H9 (cell line): Measurements from ENCODE around the gene LINGO4. TPM values are rescaled to one million over a fixed set of nuclear protein-coding genes. Genes with fewer than 3 reads are reported as not detected.

ENCODE experiments used
- DNase-seq: peaks from one replicate; pipeline ENCODE4 v3.0.0-alpha.2; 2017
- H2AFZ ChIP-seq: one replicate; pipeline ENCODE4 v1.6.1; 2013; ENCODE audit warnings: mild to moderate bottlenecking, low read length, control low read depth, moderate library complexity
- H2AK5ac ChIP-seq: 2 replicates; pipeline ENCODE4 v1.6.1; 2013; ENCODE audit warnings: low read length, control low read depth, mixed read lengths; ENCODE audit not compliant: insufficient read length
- H2BK120ac ChIP-seq: one replicate; pipeline ENCODE4 v1.6.1; 2013; ENCODE audit warnings: low read depth, mild to moderate bottlenecking, low read length, control low read depth, inconsistent platforms; ENCODE audit not compliant: poor library complexity, severe bottlenecking
- H2BK12ac ChIP-seq: 2 replicates; pipeline ENCODE4 v1.6.1; 2013; ENCODE audit warnings: low read length, control low read depth, mixed read lengths, low read depth; ENCODE audit not compliant: insufficient read length
- H2BK15ac ChIP-seq: 2 replicates; pipeline ENCODE4 v1.6.1; 2013; ENCODE audit warnings: low read depth, low read length, control low read depth
- H2BK20ac ChIP-seq: one replicate; pipeline ENCODE4 v1.6.1; 2013; ENCODE audit warnings: low read depth, mild to moderate bottlenecking, low read length, control low read depth, inconsistent platforms; ENCODE audit not compliant: poor library complexity, severe bottlenecking
- H2BK5ac ChIP-seq: 2 replicates; pipeline ENCODE4 v1.6.1; 2013; ENCODE audit warnings: low read length, control low read depth, mixed read lengths; ENCODE audit not compliant: insufficient read length
- H3K14ac ChIP-seq: 2 replicates; pipeline ENCODE4 v1.6.1; 2013; ENCODE audit warnings: low read length, control low read depth; ENCODE audit not compliant: insufficient read depth
- H3K18ac ChIP-seq: 2 replicates; pipeline ENCODE4 v1.6.1; 2013; ENCODE audit warnings: low read depth, mild to moderate bottlenecking, mixed read lengths, low read length, control low read depth; ENCODE audit not compliant: insufficient read length
- H3K23ac ChIP-seq: 2 replicates; pipeline ENCODE4 v1.6.1; 2013; ENCODE audit warnings: low read length, control low read depth, mixed read lengths, low read depth; ENCODE audit not compliant: insufficient read length
- H3K23me2 ChIP-seq: 2 replicates; pipeline ENCODE4 v1.6.1; 2013; ENCODE audit warnings: low read depth, mild to moderate bottlenecking, mixed read lengths, low read length, control low read depth; ENCODE audit not compliant: insufficient read length, poor library complexity, severe bottlenecking
- H3K27ac ChIP-seq: 2 replicates; pipeline ENCODE4 v1.5.1; 2013; ENCODE audit warnings: low read length, control low read depth, mixed read lengths, low read depth; ENCODE audit not compliant: insufficient read length
- H3K27me3 ChIP-seq: 2 replicates; pipeline ENCODE4 v1.6.1; 2013; ENCODE audit warnings: low read length, control low read depth, inconsistent platforms; ENCODE audit not compliant: insufficient read depth
- H3K4ac ChIP-seq: 2 replicates; pipeline ENCODE4 v1.6.1; 2013; ENCODE audit warnings: low read depth, mild to moderate bottlenecking, control low read depth, inconsistent platforms, low read length, moderate library complexity
- H3K4me1 ChIP-seq: 2 replicates; pipeline ENCODE4 v1.6.1; 2013; ENCODE audit warnings: low read length, control low read depth, inconsistent platforms; ENCODE audit not compliant: insufficient read depth
- H3K4me2 ChIP-seq: 2 replicates; pipeline ENCODE4 v1.6.1; 2013; ENCODE audit warnings: low read length, control low read depth, mixed read lengths; ENCODE audit not compliant: insufficient read length, insufficient read depth
- H3K56ac ChIP-seq: 2 replicates; pipeline ENCODE4 v1.6.1; 2013; ENCODE audit warnings: low read depth, mild to moderate bottlenecking, mixed read lengths, low read length, control low read depth; ENCODE audit not compliant: insufficient read length
- H3K79me1 ChIP-seq: 2 replicates; pipeline ENCODE4 v1.6.1; 2013; ENCODE audit warnings: low read depth, mild to moderate bottlenecking, moderate library complexity, low read length, control low read depth, inconsistent platforms; ENCODE audit not compliant: insufficient read depth, poor library complexity, severe bottlenecking
- H3K79me2 ChIP-seq: 2 replicates; pipeline ENCODE4 v1.6.1; 2013; ENCODE audit warnings: low read length, control low read depth, inconsistent platforms; ENCODE audit not compliant: insufficient read depth
- H3K9ac ChIP-seq: 2 replicates; pipeline ENCODE4 v1.6.1; 2013; ENCODE audit warnings: low read length, control low read depth, mixed read lengths; ENCODE audit not compliant: insufficient read length; ENCODE audit errors: extremely low read depth
- H3K9me3 ChIP-seq: one replicate; pipeline ENCODE4 v1.6.1; 2013; ENCODE audit warnings: low read depth, low read length, inconsistent platforms; ENCODE audit not compliant: control insufficient read depth
- H3T11ph ChIP-seq: one replicate; pipeline ENCODE4 v1.6.1; 2013; ENCODE audit warnings: mild to moderate bottlenecking, low read length, control low read depth, inconsistent platforms
- H4K20me1 ChIP-seq: one replicate; pipeline ENCODE4 v1.6.1; 2013; ENCODE audit not compliant: control insufficient read depth, insufficient read length, insufficient read depth
- H4K5ac ChIP-seq: 2 replicates; pipeline ENCODE4 v1.6.1; 2013; ENCODE audit warnings: low read depth, mild to moderate bottlenecking, mixed read lengths, low read length, control low read depth; ENCODE audit not compliant: insufficient read length
- H4K8ac ChIP-seq: replicated peaks from 2 replicates; pipeline ENCODE4 v1.6.1; 2013; ENCODE audit warnings: low read length, control low read depth, mixed read lengths, low read depth; ENCODE audit not compliant: insufficient read length
- H4K91ac ChIP-seq: 2 replicates; pipeline ENCODE4 v1.6.1; 2013; ENCODE audit warnings: low read depth, mild to moderate bottlenecking, moderate library complexity, mixed read lengths, low read length, control low read depth; ENCODE audit not compliant: insufficient read length
- H3K27ac Mint-ChIP-seq, 3 experiments: 2 replicates in 2 of 3; 3 replicates in 1 of 3; pipeline ENCODE4 v1.8.0; 2020 to 2021; ENCODE audit warnings: mixed read lengths in 3 of 3, mild to moderate bottlenecking in 1 of 3, moderate library complexity in 1 of 3
- H3K27me3 Mint-ChIP-seq: 2 replicates; pipeline ENCODE4 v1.8.0; 2021; ENCODE audit warnings: low read depth, mild to moderate bottlenecking, moderate library complexity, mixed read lengths
- H3K36me3 Mint-ChIP-seq, 3 experiments: 2 replicates in 2 of 3; 3 replicates in 1 of 3; pipeline ENCODE4 v1.8.0; 2020 to 2021; ENCODE audit warnings: low read depth in 3 of 3, mixed read lengths in 3 of 3; ENCODE audit not compliant: insufficient read depth in 1 of 3
- H3K4me1 Mint-ChIP-seq, 2 experiments: 2 replicates each; pipeline ENCODE4 v1.8.0; 2020; ENCODE audit warnings: mixed read lengths in 2 of 2
- H3K4me3 Mint-ChIP-seq, 2 experiments: 2 replicates in 1 of 2; 3 replicates in 1 of 2; pipeline ENCODE4 v1.8.0; 2020 to 2021; ENCODE audit warnings: mild to moderate bottlenecking in 2 of 2, mixed read lengths in 2 of 2, moderate library complexity in 1 of 2
- H3K9me3 Mint-ChIP-seq, 2 experiments: 2 replicates in 1 of 2; 3 replicates in 1 of 2; pipeline ENCODE4 v1.8.0; 2020; ENCODE audit warnings: mild to moderate bottlenecking in 2 of 2, mixed read lengths in 2 of 2, moderate library complexity in 1 of 2
- WGBS: extraction: QIAGEN DNeasy Blood & Tissue Kit; methylation state at CpG from one replicate; pipeline ENCODE4 v1.1.7; 2013; ENCODE audit warnings: missing lambda C conversion rate, low lambda C conversion rate, mixed read lengths; ENCODE audit not compliant: insufficient read length; ENCODE audit errors: extremely low coverage; 5-methylcytosine and 5-hydroxymethylcytosine counted together
- total RNA-seq: library from RNA; stranded (reverse); gene quantifications from 2 replicates; pipeline ENCODE4 v1.2.1, GENCODE V29; 2021
- TF ChIP-seq, protein P1 (sequence below): fragments of 200-600 bp; sonication (generic); conservative IDR thresholded peaks from 3 replicates; pipeline ENCODE4 v1.8.0; 2021; ENCODE audit warnings: antibody characterized with exemption, mild to moderate bottlenecking

The LINGO4 gene
- total RNA-seq, 1 experiment from 2014 or later: not detected

DNA sequence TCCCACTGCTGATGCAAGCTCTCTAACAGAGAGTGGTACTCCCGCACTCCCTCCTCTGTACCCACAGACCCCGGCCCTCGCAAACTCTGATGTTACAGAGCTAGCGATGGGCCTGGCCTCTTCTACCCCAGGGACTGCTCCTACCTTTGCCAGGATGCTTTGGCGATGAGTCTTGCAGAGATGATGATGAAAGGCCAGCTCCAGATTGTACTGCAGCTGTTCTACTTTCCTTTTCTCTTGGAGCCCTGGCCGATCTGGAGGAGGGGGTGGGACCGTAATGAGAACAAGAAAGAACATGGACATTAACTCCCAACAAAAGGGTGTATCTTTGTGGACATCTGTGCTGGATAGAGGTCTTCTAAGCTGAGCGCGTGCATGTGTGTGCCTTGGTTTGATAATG is 6.0 kb upstream of the LINGO4 start:
- H4K8ac ChIP-seq: no peak overlapping the region
- H2BK20ac ChIP-seq: no peak overlapping the region
- H3K23me2 ChIP-seq: no peaks in the 10 kb centered on the region
- Mint-ChIP-seq H3K4me3 (no peak overlapping the region), H3K9me3 (no peaks in the 10 kb centered on the region), H3K27ac (0 out of 7 replicates have a peak overlapping the region, but pooled peaks of 1 of the 3 experiments have one; percentile 13), H3K36me3 (no peaks in the 10 kb centered on the region), H3K4me1 (peaks cover 22 to 24% of the 10 kb centered on the region in 2 experiments), H3K27me3 (peaks cover 1% of the 10 kb centered on the region; the same call in 1 of the 2 replicates)
- no peak overlapping the region for H3K18ac ChIP-seq
- H3K27me3 ChIP-seq: 0 out of 2 replicates have a peak, but pooled peaks cover 2% of the 10 kb centered on the region
- H3K23ac ChIP-seq: no peak overlapping the region
- no peak overlapping the region for H3K27ac ChIP-seq
- TF ChIP-seq, protein P1, sequence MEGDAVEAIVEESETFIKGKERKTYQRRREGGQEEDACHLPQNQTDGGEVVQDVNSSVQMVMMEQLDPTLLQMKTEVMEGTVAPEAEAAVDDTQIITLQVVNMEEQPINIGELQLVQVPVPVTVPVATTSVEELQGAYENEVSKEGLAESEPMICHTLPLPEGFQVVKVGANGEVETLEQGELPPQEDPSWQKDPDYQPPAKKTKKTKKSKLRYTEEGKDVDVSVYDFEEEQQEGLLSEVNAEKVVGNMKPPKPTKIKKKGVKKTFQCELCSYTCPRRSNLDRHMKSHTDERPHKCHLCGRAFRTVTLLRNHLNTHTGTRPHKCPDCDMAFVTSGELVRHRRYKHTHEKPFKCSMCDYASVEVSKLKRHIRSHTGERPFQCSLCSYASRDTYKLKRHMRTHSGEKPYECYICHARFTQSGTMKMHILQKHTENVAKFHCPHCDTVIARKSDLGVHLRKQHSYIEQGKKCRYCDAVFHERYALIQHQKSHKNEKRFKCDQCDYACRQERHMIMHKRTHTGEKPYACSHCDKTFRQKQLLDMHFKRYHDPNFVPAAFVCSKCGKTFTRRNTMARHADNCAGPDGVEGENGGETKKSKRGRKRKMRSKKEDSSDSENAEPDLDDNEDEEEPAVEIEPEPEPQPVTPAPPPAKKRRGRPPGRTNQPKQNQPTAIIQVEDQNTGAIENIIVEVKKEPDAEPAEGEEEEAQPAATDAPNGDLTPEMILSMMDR: no peak
- H2AK5ac ChIP-seq: no peak overlapping the region
- WGBS: no CpG with 5 or more reads among the region's 9 CpGs
- no peak overlapping the region for H2BK12ac ChIP-seq
- H2BK5ac ChIP-seq: no peak overlapping the region
- no peak overlapping the region for H3K14ac ChIP-seq
- no peak overlapping the region for H2BK120ac ChIP-seq
- H3K79me2 ChIP-seq: no peaks in the 10 kb centered on the region
- H3K4ac ChIP-seq: no peak overlapping the region
- H2AFZ ChIP-seq: no peak overlapping the region
- DNase-seq: no peak
- H3K9me3 ChIP-seq: no peaks in the 10 kb centered on the region
- no peaks in the 10 kb centered on the region for H4K20me1 ChIP-seq
- no peak overlapping the region for H4K5ac ChIP-seq
- no peaks in the 10 kb centered on the region; the same call in 1 of the 2 replicates for H3K4me1 ChIP-seq
- no peak overlapping the region for H4K91ac ChIP-seq
- no peak overlapping the region for H2BK15ac ChIP-seq
- H3K4me2 ChIP-seq: no peak overlapping the region
- H3K9ac ChIP-seq: no peak overlapping the region
- H3T11ph ChIP-seq: no peak overlapping the region
- H3K79me1 ChIP-seq: no peaks in the 10 kb centered on the region
- no peak overlapping the region for H3K56ac ChIP-seq
